Ammon's horn (tissue), 1 donor: ENCODE data around the gene CYP4F8.

Experiments used
- DNase-seq: peaks from one replicate; pipeline ENCODE4 v3.0.0-alpha.2; 2016; ENCODE audit warnings: low spot score

Gene CYP4F8

GRCh38 chr19:15616627-15617270, 1.7 kb downstream of the CYP4F8 start:
- no peak for DNase-seq

GRCh38 chr19:15618321-15618720, 3.3 kb downstream of the CYP4F8 start:
- DNase-seq: no peak

- DNase-seq: no peak
Observed at GRCh38 chr19:15621801-15622200, 6.8 kb downstream of the CYP4F8 start.

- no peak for DNase-seq
Observed at GRCh38 chr19:15622991-15623390, 8.0 kb downstream of the CYP4F8 start.

- no peak for DNase-seq
Observed at GRCh38 chr19:15623711-15624318, 8.8 kb downstream of the CYP4F8 start.

GRCh38 chr19:15628236-15629002, 13.4 kb downstream of the CYP4F8 start:
- no peak for DNase-seq

- DNase-seq: peak; percentile 78
Observed at GRCh38 chr19:15629003-15629880, 14.2 kb downstream of the CYP4F8 start.

- DNase-seq: no peak
Observed at GRCh38 chr19:15631817-15632216, 16.8 kb downstream of the CYP4F8 start.

GRCh38 chr19:15633082-15633835, 18.2 kb downstream of the CYP4F8 start:
- DNase-seq: peak; percentile 33

GRCh38 chr19:15634105-15634504, 19.1 kb downstream of the CYP4F8 start:
- no peak for DNase-seq

GRCh38 chr19:15635016-15635805, 20.2 kb downstream of the CYP4F8 start:
- no peak for DNase-seq

GRCh38 chr19:15636026-15636425, 21.0 kb downstream of the CYP4F8 start:
- peak; percentile 57 for DNase-seq

- DNase-seq: no peak
Observed at GRCh38 chr19:15639596-15639995, 24.6 kb downstream of the CYP4F8 start.

- peak; percentile 44 for DNase-seq
Observed at GRCh38 chr19:15640294-15640903, 25.4 kb downstream of the CYP4F8 start, which contains the start of gene CYP4F3. CYP4F3 (plus strand) TSS chr19:15640897; CDS start chr19:15641416, 519 bp downstream.

- DNase-seq: no peak
Observed at GRCh38 chr19:15640904-15641597, 26.0 kb downstream of the CYP4F8 start.

GRCh38 chr19:15641901-15642491, 27.0 kb downstream of the CYP4F8 start:
- no peak for DNase-seq

- no peak for DNase-seq
Observed at GRCh38 chr19:15642807-15643206, 27.8 kb downstream of the CYP4F8 start.

- DNase-seq: no peak
Observed at GRCh38 chr19:15643387-15643786, 28.4 kb downstream of the CYP4F8 start.
